Measurements from ENCODE around the gene MCU.
"Not testable (repeated sequence)": the region's sequence is repeated elsewhere in the genome, so short reads cannot be mapped to it uniquely, and the experiment has no call there.

The MCU gene

DNA sequence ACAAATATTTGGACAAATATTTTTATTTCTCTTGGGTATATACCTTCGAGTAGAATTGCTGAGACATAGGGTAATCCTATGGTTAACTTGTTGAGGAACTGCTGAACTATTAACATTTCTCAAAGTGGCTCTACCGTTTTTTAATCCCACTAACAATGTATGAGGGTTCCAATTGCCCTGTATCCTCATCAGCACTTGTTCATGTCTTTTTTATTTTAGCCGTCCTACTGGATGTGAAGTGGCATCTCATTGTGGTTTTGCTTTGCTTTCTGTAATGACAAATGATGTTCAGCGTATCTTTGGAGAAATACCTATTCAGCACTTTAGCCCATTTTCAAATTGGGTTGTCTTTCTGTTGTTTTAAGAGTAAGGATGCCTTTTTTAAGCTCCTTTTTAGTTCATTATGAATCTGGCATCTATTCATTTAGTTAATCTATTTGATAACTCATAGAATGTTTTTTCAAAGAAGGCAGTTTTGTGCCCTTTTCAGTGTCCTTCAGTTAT, 40.0 kb downstream of the MCU start:
- no peak for DNase-seq

DNA sequence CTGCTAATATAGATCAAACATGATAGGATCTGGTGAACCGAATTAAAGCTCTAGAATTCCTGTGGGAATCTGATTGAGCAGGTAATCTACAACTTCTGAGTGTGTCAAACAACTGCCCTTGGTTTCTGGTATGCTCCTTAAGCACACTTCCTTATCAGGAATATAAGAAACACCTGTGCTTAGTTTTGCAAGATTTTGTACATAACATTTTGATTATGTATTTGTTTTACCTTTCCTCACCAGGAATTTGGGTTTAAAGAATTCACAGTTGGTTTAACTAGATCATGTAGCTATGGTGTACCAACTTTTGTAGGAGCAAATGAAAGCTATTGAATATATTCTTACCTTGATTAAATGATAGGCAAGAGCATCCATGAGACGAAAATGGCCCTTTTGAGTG, 40.6 kb downstream of the MCU start:
- no peak for DNase-seq

DNA sequence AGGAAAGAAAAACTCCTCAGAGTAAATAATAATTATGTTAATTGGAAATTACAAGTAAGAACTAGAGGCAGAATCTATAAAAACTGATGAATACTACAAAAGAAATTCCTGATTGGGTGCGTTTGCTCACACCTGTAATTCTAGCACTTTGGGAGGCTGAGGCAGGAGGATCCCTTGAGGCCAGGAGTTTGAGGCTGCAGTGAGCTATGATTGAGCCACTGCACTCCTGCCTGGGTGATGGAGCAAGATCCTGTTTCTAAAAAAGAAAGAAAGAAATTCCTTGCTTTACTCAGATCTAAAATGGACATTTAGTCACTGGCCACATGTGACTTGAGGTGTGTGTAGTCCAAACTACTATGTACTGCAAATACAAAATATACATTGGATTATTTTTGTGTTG, 42.0 kb downstream of the MCU start:
- DNase-seq: no peak

- no peak for DNase-seq
These were observed 43.5 kb downstream of the MCU start for GRCh38 chr10:72735288-72735936.

GRCh38 chr10:72736176-72736827, 44.4 kb downstream of the MCU start:
- DNase-seq: no peak

- DNase-seq: no peak
These were observed 44.9 kb downstream of the MCU start for GRCh38 chr10:72736828-72737220.

GRCh38 chr10:72737357-72737756, 45.4 kb downstream of the MCU start:
- DNase-seq: not testable (repeated sequence)

GRCh38 chr10:72738486-72738885, 46.5 kb downstream of the MCU start:
- no peak for DNase-seq

- no peak for DNase-seq
These were observed 48.6 kb downstream of the MCU start for GRCh38 chr10:72740528-72740927.

DNA sequence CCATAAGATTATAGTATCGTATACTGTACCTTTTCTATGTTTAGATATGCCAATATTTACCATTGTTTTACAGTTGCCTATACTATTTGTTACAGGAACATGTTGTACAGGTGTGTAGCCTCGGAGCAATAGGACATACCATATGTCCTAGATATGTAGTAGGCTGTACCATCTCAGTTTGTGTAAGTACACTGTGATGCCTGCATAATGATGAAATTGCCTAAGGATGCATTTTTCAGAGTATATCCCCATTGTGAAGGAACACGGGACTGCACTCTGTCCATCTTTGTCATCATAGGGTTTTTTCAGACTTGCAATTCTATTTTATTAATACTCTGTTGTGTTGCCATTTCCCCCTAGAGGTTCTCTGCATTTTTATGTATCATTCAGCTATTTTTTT, 50.1 kb downstream of the MCU start:
- no peak for DNase-seq

GRCh38 chr10:72742797-72743196, 50.9 kb downstream of the MCU start:
- no peak for DNase-seq

- no peak for DNase-seq
These were observed 52.6 kb downstream of the MCU start for GRCh38 chr10:72744566-72744965.

- DNase-seq: no peak
These were observed 54.8 kb downstream of the MCU start for GRCh38 chr10:72746426-72747363.

- no peak for DNase-seq
These were observed 55.6 kb downstream of the MCU start for GRCh38 chr10:72747521-72747920.

DNA sequence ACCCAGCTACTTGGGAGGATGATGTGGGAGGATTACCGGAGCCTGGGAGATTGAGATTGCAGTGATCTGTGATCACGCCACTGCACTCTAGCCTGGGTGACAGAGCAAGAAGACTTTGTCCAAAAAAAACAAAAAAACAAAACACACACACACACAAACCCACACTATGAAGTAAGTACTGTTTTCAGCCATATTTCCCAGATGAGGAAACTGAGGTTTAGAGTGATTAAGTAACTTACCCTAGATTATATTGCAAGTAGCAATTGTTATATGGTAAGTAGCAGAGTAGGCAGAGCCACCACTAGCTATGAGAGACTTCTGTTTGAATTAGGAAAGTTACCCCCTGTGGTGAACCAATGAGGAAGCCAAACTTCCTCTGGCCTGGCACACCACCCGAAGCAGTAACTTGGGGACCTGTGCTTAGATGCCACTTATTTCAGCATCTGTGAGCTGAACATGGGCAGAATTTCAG, 61.9 kb downstream of the MCU start:
- no peak for DNase-seq

GRCh38 chr10:72754275-72755032, 62.5 kb downstream of the MCU start:
- DNase-seq: no peak

DNA sequence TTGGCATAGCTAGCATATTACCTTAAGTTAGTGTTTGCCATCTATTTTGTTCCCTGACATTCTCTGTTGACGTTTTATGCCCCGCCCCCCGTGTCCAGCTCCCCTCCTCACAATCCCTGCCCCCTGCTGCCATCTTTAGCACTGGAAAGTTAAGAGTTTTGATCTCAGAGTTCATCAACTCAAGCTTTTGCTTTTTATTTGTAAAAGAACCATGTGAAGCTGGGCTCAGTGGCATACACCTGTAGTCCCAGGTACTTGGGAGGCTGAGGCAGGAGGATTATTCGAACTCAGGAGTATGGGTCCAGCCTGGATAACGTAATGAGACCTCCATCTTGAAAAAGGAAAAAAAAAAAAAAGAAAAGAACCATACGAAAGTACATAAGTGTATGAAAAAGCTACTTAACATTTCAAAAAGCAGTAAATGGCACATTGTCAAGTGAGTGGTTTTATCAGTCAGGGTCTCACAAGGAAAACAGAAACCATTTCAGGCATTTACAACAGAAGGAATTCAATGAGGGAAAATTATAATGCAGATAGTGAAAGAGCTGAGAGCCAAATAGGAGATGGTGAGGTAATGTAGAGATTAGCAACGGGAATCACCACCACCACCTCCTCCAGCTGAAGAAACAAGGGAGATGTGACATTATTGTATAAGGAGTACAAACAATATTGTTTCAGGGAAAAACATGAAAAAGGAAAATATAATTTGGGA, 64.9 kb downstream of the MCU start:
- DNase-seq: no peak

DNA sequence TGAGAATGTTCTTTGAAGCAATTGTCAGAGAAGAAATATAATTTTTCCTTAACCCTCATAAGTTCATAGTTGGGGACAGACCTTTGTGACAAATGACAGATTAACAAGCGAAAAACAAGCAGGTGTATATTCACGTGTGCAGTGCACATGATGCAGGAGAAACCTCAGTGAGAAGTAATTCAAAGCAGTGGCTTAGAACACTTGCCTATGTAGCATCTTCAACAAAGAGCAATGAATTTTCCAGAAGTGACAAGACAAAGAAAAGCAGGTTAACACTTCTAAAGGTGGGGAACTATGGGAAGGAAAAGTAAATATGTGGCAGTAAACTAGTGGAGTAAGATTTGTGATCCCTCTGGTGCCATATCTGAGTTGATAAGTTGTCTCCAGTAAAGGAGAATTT, 65.8 kb downstream of the MCU start:
- no peak for DNase-seq

DNA sequence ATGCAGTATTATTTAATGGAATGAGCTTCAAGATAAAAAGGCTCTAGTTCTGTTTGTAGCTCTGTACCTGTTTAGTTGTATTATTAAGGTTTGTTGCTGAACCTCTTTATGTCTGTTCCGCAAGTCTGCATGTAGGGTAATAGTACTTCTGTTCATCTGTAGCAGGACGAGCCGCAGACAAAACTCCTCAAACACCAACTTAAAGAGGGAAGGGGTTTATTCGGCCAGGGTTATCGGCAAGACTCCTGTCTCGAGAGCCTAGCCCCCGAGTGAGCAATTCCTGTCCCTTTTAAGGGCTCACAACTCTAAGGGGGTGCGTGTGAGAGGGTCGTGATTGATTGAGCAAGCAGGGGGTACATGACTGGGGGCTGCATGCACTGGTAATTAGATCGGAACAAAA, 67.0 kb downstream of the MCU start:
- not testable (repeated sequence) for DNase-seq

- DNase-seq: no peak
These were observed 67.6 kb downstream of the MCU start for GRCh38 chr10:72759584-72759983.

DNA sequence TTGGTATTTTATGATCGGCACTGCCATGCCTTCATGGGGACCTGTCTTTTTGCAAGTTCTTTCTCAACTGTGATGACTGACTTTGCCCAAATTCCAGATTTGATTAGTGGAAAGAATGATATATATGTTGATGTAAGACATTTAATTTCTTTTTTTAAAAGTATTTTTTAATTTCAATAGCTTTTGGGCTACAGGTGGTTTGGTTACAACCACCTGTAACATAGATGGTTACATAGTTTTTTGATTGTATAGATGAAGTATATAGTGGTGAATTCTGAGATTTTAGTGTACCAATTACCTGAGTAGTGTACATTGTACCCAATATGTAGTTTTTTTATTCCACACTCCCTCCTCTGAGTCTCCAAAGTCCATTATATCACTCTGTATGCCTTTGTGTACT, 69.6 kb downstream of the MCU start:
- no peak for DNase-seq

DNA sequence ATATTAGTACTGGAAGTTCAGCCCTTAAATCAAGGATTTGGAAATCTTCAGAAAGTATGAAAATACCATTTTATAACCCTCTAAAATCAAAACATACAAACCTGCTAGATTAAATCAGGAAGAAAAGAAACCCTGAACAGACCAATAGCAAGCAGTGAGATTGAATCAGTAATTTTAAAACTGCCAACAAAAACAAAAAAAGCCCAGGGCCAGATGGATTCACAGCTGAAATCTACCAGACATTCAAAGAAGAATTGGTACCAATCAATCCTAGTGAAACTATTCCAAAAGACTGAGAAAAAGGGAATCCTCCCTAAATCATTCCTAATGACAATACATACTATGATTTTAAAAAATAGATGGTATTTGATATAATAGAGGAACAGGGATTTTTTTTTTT, 70.1 kb downstream of the MCU start:
- DNase-seq: no peak
